Fibroblast of the aortic adventitia (primary cell): ENCODE data around the gene ATP5PO. TPM values are rescaled to one million over a fixed set of nuclear protein-coding genes. Genes with fewer than 3 reads are reported as not detected.

Source experiments
- DNase-seq: peaks from one replicate; pipeline ENCODE4 v3.0.0-alpha.2; 2010; ENCODE audit warnings: low read depth
- H3K4me3 ChIP-seq: 2 replicates; pipeline ENCODE4 v1.5.1; 2011; ENCODE audit warnings: low read depth, mild to moderate bottlenecking, control low read depth, low read length, moderate library complexity
- CTCF ChIP-seq: IDR thresholded peaks from 2 replicates; pipeline ENCODE4 v1.5.1; 2011; ENCODE audit warnings: mild to moderate bottlenecking, low read length, control low read depth, inconsistent platforms; ENCODE audit not compliant: insufficient read depth
- total RNA-seq: library from RNA; depleted of rRNA; stranded (reverse); fragments of >200 nt; gene quantifications from 2 replicates; pipeline ENCODE4 v1.2.3, GENCODE V29; 2012; ENCODE audit warnings: low replicate concordance

Gene ATP5PO
- total RNA-seq, 1 donor = 304 TPM

GRCh38 chr21:33917421-33917820 lies 1.8 kb upstream of the ATP5PO start:
- no peak for TF ChIP-seq CTCF
- no peak overlapping the region for H3K4me3 ChIP-seq
- DNase-seq = no peak

GRCh38 chr21:33916200-33916567 lies 580 bp upstream of the ATP5PO start:
- no peak for DNase-seq
- peak overlapping the region; percentile 66 for H3K4me3 ChIP-seq
- no peak for TF ChIP-seq CTCF

DNA sequence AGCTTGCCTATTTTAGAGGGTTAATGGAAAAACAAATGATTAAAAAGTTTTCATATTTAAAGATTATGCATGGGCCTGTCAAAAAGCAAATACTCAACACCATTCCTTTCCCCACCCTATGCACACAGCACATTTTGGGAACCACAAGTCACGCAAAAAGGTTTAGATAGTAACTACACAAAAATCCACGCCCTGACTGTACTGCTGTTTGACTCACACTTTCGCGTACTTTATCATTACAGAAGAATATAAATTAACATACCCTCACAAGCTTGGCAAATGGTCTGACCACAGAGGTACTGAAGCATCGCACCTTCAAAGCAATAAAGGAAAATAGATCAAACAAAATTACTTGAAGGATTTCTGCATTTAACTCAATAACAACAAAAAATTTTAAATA lies 1.4 kb downstream of the ATP5PO start:
- no peak overlapping the region for H3K4me3 ChIP-seq
- no peak for TF ChIP-seq CTCF
- DNase-seq = no peak

DNA sequence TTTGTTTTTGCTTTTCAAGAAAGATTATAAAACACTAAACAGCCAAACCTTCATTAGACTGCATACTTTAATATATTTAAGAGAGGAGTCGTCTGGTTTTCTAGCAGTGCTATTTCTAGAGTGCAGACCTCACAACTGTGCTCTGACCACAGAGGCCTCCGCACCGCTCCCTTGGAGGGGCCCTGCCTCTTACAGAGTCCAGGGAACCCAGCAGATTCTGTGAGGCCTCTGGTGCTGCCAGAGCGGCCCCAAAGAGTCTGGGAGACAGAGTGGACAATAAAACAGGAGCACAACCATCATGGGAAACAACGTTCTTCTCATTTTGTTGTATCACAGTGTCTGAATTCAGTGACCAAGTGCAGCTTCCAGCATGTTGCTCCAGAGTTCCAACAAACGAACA lies 5.8 kb downstream of the ATP5PO start:
- H3K4me3 ChIP-seq = no peak overlapping the region
- no peak for TF ChIP-seq CTCF
- DNase-seq = no peak

DNA sequence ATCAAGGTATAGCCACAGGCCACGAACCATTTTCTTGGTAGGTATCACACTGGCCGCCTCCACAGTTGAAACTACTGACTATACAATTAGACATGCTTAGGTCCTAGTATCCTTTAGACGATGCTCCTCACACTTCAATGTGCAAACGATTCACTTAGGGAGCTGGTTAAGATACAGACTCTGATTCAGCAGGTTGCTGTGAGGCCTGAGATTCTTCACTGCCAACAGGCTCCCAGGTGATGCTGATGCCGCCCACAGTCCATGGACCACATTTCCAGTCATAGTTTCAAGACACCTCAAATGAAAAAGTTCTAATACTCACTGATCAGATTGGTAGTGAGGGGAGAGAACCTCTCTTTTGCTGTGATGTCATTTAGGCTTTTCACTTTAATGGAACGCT lies 6.8 kb downstream of the ATP5PO start:
- TF ChIP-seq CTCF = no peak
- no peak for DNase-seq
- H3K4me3 ChIP-seq = no peak overlapping the region

DNA sequence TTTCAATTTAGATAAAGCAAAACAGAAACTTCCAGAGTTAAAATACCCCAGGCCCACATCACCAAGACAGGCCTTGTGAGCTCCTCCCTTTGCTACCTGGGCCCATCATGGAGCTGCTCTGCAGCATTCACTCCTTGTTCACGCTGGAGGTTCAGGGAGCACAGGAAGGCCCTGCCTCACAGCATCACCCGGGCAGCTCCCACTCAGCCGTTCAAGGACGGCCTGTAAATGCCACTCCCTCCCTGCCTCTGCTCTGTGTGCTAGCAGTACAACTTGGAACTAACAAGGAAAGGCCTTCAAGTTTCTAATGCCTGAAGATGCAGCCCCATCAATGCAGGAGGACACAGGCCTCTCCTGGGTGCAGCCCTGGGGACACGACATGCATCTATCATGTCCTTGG lies 11.6 kb downstream of the ATP5PO start:
- no peak for DNase-seq
- TF ChIP-seq CTCF = no peak
- no peak overlapping the region for H3K4me3 ChIP-seq

DNA sequence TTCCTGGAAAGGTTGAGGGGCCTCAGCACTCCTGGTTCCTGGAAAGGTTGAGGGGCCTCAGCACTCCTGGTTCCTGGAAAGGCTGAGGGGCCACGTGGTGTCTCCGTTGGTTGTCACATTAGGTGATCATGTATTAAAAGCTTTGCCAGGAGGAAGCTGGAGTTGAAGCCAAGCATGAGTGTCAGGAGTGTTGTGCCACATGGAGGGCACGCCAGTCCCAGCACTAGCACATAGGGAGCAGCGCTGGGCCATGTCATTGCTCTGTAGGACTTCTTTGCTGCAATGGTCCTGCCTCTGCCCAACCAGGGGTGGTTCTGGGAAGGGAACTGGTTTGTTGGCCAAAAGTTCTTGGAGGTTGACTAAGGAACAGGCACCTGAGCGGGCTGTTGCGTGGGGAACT lies 13.3 kb downstream of the ATP5PO start:
- no peak for DNase-seq
- no peak overlapping the region for H3K4me3 ChIP-seq
- TF ChIP-seq CTCF = no peak
